Measurements from ENCODE around the gene DCST2. TPM values are rescaled to one million over a fixed set of nuclear protein-coding genes. Genes with fewer than 3 reads are reported as not detected.

The DCST2 gene
- total RNA-seq, 4 donors from 2014 or later: 0.35 to 0.54 TPM; not detected in 2

GRCh38 chr1:155029513-155030242 is 3.9 kb downstream of the DCST2 start:
- Histone ChIP-seq H3K4me3 (no peak overlapping the region), H3K9me3 (no peaks in the 10 kb centered on the region), H3K4me1 (no peaks in the 10 kb centered on the region), H3K27me3 (no peaks in the 10 kb centered on the region), H3K27ac (no peak overlapping the region), H3K36me3 (no peaks in the 10 kb centered on the region)
- peak; percentile 20 for ATAC-seq
- WGBS, 2 donors (ENCODE audit: low coverage in 1 of 2): 71 to 80% methylated on average over 3 to 6 of the region's 16 CpGs
- TF ChIP-seq POLR2AphosphoS5 (IDR thresholded peaks at IDR 0.05): no peak
- no peak for TF ChIP-seq EP300 (IDR thresholded peaks at IDR 0.05)
- no peak for TF ChIP-seq POLR2A (IDR thresholded peaks at IDR 0.05)
- TF ChIP-seq CTCF (IDR thresholded peaks at IDR 0.05): no peak

GRCh38 chr1:155026588-155026987 is 7.0 kb downstream of the DCST2 start:
- Histone ChIP-seq H3K4me1 (no peaks in the 10 kb centered on the region), H3K9me3 (no peaks in the 10 kb centered on the region), H3K27me3 (no peaks in the 10 kb centered on the region), H3K36me3 (no peaks in the 10 kb centered on the region), H3K4me3 (no peak overlapping the region), H3K27ac (no peak overlapping the region)
- WGBS, 2 donors (ENCODE audit: low coverage in 1 of 2): 100% methylated on average over 1 of the region's 6 CpGs; no CpG with 5 or more reads in 1 of the 2 donors
- TF ChIP-seq EP300 (IDR thresholded peaks at IDR 0.05) (no peak), POLR2A (IDR thresholded peaks at IDR 0.05) (no peak), POLR2AphosphoS5 (IDR thresholded peaks at IDR 0.05) (no peak), CTCF (IDR thresholded peaks at IDR 0.05) (no peak)
- no peak for ATAC-seq

GRCh38 chr1:155026154-155026553 is 7.4 kb downstream of the DCST2 start:
- Histone ChIP-seq H3K4me3 (no peak overlapping the region), H3K36me3 (no peaks in the 10 kb centered on the region), H3K27ac (no peak overlapping the region), H3K9me3 (no peaks in the 10 kb centered on the region), H3K4me1 (no peaks in the 10 kb centered on the region), H3K27me3 (no peaks in the 10 kb centered on the region)
- 20% methylated on average over 1 of the region's 9 CpGs; no CpG with 5 or more reads in 1 of the 2 donors for WGBS, 2 donors (ENCODE audit: low coverage in 1 of 2)
- ATAC-seq: no peak
- TF ChIP-seq POLR2AphosphoS5 (IDR thresholded peaks at IDR 0.05) (no peak), POLR2A (IDR thresholded peaks at IDR 0.05) (no peak), EP300 (IDR thresholded peaks at IDR 0.05) (no peak), CTCF (IDR thresholded peaks at IDR 0.05) (no peak)

GRCh38 chr1:155024315-155024714 is 9.3 kb downstream of the DCST2 start:
- no peak overlapping the region for H3K27ac ChIP-seq
- no peak overlapping the region for H3K4me3 ChIP-seq
- H3K4me1 ChIP-seq: no peaks in the 10 kb centered on the region
- TF ChIP-seq EP300 (IDR thresholded peaks at IDR 0.05) (no peak), POLR2A (IDR thresholded peaks at IDR 0.05) (no peak), POLR2AphosphoS5 (IDR thresholded peaks at IDR 0.05) (no peak), CTCF (IDR thresholded peaks at IDR 0.05) (no peak)
- no peak for ATAC-seq
- no peaks in the 10 kb centered on the region for H3K36me3 ChIP-seq
- no peaks in the 10 kb centered on the region for H3K9me3 ChIP-seq
- WGBS, 2 donors (ENCODE audit: low coverage in 1 of 2): 65 to 93% methylated on average over 2 to 5 of the region's 9 CpGs
- no peaks in the 10 kb centered on the region for H3K27me3 ChIP-seq

GRCh38 chr1:155023627-155024026 is 10.0 kb downstream of the DCST2 start:
- TF ChIP-seq CTCF (IDR thresholded peaks at IDR 0.05) (no peak), EP300 (IDR thresholded peaks at IDR 0.05) (no peak), POLR2AphosphoS5 (IDR thresholded peaks at IDR 0.05) (no peak), POLR2A (IDR thresholded peaks at IDR 0.05) (no peak)
- no peaks in the 10 kb centered on the region for H3K36me3 ChIP-seq
- H3K4me1 ChIP-seq: peaks cover 0 to 5% (median 0%) of the 10 kb centered on the region in 3 donors
- H3K4me3 ChIP-seq: no peak overlapping the region
- WGBS, 2 donors (ENCODE audit: low coverage in 1 of 2): 60 to 85% methylated on average over 4 of the region's 5 CpGs
- no peaks in the 10 kb centered on the region for H3K9me3 ChIP-seq
- ATAC-seq: no peak
- no peak overlapping the region for H3K27ac ChIP-seq
- no peaks in the 10 kb centered on the region for H3K27me3 ChIP-seq
